HG02610 (cell line): ENCODE results near the gene PLA2G4F.

ENCODE experiments used
- ATAC-seq: cut with Tn5 transposase; IDR thresholded peaks from one replicate; pipeline ENCODE4 v1.9.1; 2021; ENCODE audit warnings: mild to moderate bottlenecking, moderate library complexity; ENCODE audit not compliant: unreplicated experiment

PLA2G4F gene

GRCh38 chr15:42134617-42135245 lies 21.7 kb downstream of the PLA2G4F start:
- no peak for ATAC-seq

GRCh38 chr15:42133886-42134502 lies 22.4 kb downstream of the PLA2G4F start:
- no peak for ATAC-seq

GRCh38 chr15:42133356-42133755 lies 23.1 kb downstream of the PLA2G4F start:
- no peak for ATAC-seq

- ATAC-seq = no peak
Measured at GRCh38 chr15:42131826-42132806, 24.3 kb downstream of the PLA2G4F start.

GRCh38 chr15:42131006-42131405 lies 25.4 kb downstream of the PLA2G4F start:
- no peak for ATAC-seq

GRCh38 chr15:42130246-42130986 lies 26.0 kb downstream of the PLA2G4F start:
- ATAC-seq = no peak

- no peak for ATAC-seq
Measured at GRCh38 chr15:42129364-42129763, 27.1 kb downstream of the PLA2G4F start.

GRCh38 chr15:42128476-42128875 lies 28.0 kb downstream of the PLA2G4F start:
- ATAC-seq = no peak

GRCh38 chr15:42123546-42123945 lies 32.9 kb downstream of the PLA2G4F start:
- no peak for ATAC-seq

GRCh38 chr15:42121682-42122081 lies 34.8 kb downstream of the PLA2G4F start:
- no peak for ATAC-seq

GRCh38 chr15:42121021-42121420 lies 35.4 kb downstream of the PLA2G4F start:
- ATAC-seq = no peak

- ATAC-seq = no peak
Measured at GRCh38 chr15:42120285-42120684, 36.2 kb downstream of the PLA2G4F start.

GRCh38 chr15:42119446-42119760 lies 37.0 kb downstream of the PLA2G4F start:
- ATAC-seq = no peak

GRCh38 chr15:42118650-42119445 lies 37.6 kb downstream of the PLA2G4F start:
- ATAC-seq = no peak

GRCh38 chr15:42111924-42112323 lies 44.5 kb downstream of the PLA2G4F start:
- ATAC-seq = no peak

GRCh38 chr15:42110367-42110766 lies 46.1 kb downstream of the PLA2G4F start:
- ATAC-seq = no peak

GRCh38 chr15:42108806-42109205 lies 47.6 kb downstream of the PLA2G4F start:
- no peak for ATAC-seq

- no peak for ATAC-seq
Measured at GRCh38 chr15:42108189-42108588, 48.2 kb downstream of the PLA2G4F start.

- ATAC-seq = no peak
Measured at GRCh38 chr15:42107473-42107872, 49.0 kb downstream of the PLA2G4F start.

- no peak for ATAC-seq
Measured at GRCh38 chr15:42106288-42106687, 50.1 kb downstream of the PLA2G4F start.
